A673 (cell line): ENCODE data around the gene SLC45A3. TPM values are rescaled to one million over a fixed set of nuclear protein-coding genes. Genes with fewer than 3 reads are reported as not detected.

ENCODE experiments used
- BruUV-seq: library from RNA; stranded (reverse); fragments of 400-500 nt; replicated peaks from 2 replicates; lab custom pipeline; 2021; lab: Mats Ljungman, UMichigan
- CTCF ChIA-PET: fragments of 300-600 bp; sonication (Branson Sonifier 250); formaldehyde crosslinking; loops from one replicate; lab custom pipeline; 2022; ENCODE audit warnings: antibody characterized with exemption; lab: Charles Lee
- POLR2A ChIA-PET: fragments of 300-600 bp; sonication (Branson Sonifier 250); formaldehyde crosslinking; loops from one replicate; lab custom pipeline; 2022; ENCODE audit warnings: antibody characterized with exemption; ENCODE audit not compliant: low non-redundant PET; lab: Charles Lee
- DNase-seq: peaks from one replicate; pipeline ENCODE4 v3.0.0-alpha.2; 2015; ENCODE audit warnings: low spot score
- H3K27ac ChIP-seq: fragments of 200-600 bp; sonication (generic); 2 replicates; pipeline ENCODE4 v1.5.1; 2016; ENCODE audit warnings: mixed run types, low read depth, mild to moderate bottlenecking, mixed read lengths, antibody characterized with exemption, low read length; ENCODE audit not compliant: poor library complexity, severe bottlenecking
- H3K27me3 ChIP-seq: fragments of 200-600 bp; sonication (generic); replicated peaks from 2 replicates; pipeline ENCODE4 v1.6.1; 2017; ENCODE audit warnings: mixed run types, low read depth, mild to moderate bottlenecking, mixed read lengths, antibody characterized with exemption, low read length; ENCODE audit not compliant: insufficient read depth, poor library complexity
- H3K36me3 ChIP-seq: fragments of 200-600 bp; sonication (generic); 2 replicates; pipeline ENCODE4 v1.6.1; 2016; ENCODE audit warnings: mixed run types, mild to moderate bottlenecking, mixed read lengths, antibody characterized with exemption, low read length; ENCODE audit not compliant: insufficient read depth, poor library complexity, severe bottlenecking
- H3K4me1 ChIP-seq: fragments of 200-600 bp; sonication (generic); 2 replicates; pipeline ENCODE4 v1.6.1; 2017; ENCODE audit warnings: mixed run types, mild to moderate bottlenecking, mixed read lengths, antibody characterized with exemption, low read length; ENCODE audit not compliant: insufficient read depth, poor library complexity, severe bottlenecking
- H3K4me3 ChIP-seq: fragments of 200-600 bp; sonication (generic); 2 replicates; pipeline ENCODE4 v1.5.1; 2016; ENCODE audit warnings: low read depth, mixed run types, mild to moderate bottlenecking, mixed read lengths, low read length; ENCODE audit not compliant: poor library complexity, severe bottlenecking
- H3K9me3 ChIP-seq: fragments of 200-600 bp; sonication (generic); 2 replicates; pipeline ENCODE4 v1.6.1; 2016; ENCODE audit warnings: mixed run types, low read depth, mild to moderate bottlenecking, mixed read lengths, antibody characterized with exemption, low read length; ENCODE audit not compliant: poor library complexity, severe bottlenecking
- EZH2 ChIP-seq: fragments of 200-600 bp; sonication (generic); IDR thresholded peaks from 2 replicates; pipeline ENCODE4 v1.6.1; 2017; ENCODE audit warnings: borderline replicate concordance, low read depth, mild to moderate bottlenecking, mixed read lengths, antibody characterized with exemption, low read length; ENCODE audit not compliant: poor library complexity, severe bottlenecking
- intact Hi-C: fragments of 100-400 bp; cut with micrococcal nuclease; formaldehyde crosslinking; loops from one replicate; pipeline ENCODE4 v1.10.0; 2022; ENCODE audit not compliant: unreplicated experiment
- total RNA-seq: library from RNA; stranded (reverse); gene quantifications from 2 replicates; pipeline ENCODE4 v1.2.3, GENCODE V29; 2021
- TF ChIP-seq, protein P1 (sequence below): fragments of 300-800, 200-600 bp; sonication (generic); conservative IDR thresholded peaks from 2 replicates; pipeline ENCODE4 v1.5.1; 2017; ENCODE audit warnings: low read depth, mild to moderate bottlenecking, antibody characterized with exemption, low read length, moderate library complexity, mixed read lengths

The SLC45A3 gene
- total RNA-seq, 1 experiment from 2014 or later, result 8.5 TPM

DNA sequence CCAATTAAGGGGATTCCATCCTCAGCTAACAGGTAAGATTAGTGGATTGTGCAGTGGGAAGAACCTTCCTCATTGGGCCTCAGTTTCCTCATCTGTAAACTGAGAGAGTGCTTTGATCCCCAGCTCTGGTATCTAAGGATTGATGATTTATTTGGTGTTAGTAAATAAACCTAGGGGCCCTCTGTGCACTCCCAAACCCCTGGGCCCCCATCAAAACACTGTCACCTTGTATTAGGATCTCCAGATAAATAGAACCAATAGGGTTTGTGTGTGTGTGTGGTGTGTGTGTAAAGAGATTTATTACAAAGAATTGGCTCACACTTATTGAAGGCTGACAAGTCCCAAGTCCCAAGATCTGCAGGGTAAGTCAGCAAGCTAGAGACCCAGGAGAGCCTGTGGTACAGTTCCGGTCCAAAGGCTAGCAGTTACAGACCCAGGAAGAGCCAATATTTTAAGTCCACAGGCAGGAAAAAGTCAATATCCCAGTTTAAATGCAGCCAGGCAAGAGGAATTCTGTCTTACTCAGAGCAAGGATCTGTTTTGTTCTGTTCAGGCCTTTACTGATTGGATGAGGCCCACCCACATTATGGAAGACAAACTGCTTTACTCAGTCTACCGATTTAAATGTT, 37.5 kb downstream of the SLC45A3 start:
- no peaks in the 10 kb centered on the region for H3K36me3 ChIP-seq
- no TSS peak for BruUV-seq
- H3K27ac ChIP-seq, result no peak overlapping the region
- H3K27me3 ChIP-seq, result peaks cover under 1% of the 10 kb centered on the region
- no peak for DNase-seq
- intact Hi-C loops, result no loop called here
- H3K4me3 ChIP-seq, result no peak overlapping the region
- no peaks in the 10 kb centered on the region for H3K4me1 ChIP-seq
- H3K9me3 ChIP-seq, result no peaks in the 10 kb centered on the region
- no peak for TF ChIP-seq EZH2
- TF ChIP-seq, protein P1, sequence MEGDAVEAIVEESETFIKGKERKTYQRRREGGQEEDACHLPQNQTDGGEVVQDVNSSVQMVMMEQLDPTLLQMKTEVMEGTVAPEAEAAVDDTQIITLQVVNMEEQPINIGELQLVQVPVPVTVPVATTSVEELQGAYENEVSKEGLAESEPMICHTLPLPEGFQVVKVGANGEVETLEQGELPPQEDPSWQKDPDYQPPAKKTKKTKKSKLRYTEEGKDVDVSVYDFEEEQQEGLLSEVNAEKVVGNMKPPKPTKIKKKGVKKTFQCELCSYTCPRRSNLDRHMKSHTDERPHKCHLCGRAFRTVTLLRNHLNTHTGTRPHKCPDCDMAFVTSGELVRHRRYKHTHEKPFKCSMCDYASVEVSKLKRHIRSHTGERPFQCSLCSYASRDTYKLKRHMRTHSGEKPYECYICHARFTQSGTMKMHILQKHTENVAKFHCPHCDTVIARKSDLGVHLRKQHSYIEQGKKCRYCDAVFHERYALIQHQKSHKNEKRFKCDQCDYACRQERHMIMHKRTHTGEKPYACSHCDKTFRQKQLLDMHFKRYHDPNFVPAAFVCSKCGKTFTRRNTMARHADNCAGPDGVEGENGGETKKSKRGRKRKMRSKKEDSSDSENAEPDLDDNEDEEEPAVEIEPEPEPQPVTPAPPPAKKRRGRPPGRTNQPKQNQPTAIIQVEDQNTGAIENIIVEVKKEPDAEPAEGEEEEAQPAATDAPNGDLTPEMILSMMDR, result no peak
- CTCF ChIA-PET, result no interaction called here
- POLR2A ChIA-PET, result no interaction called here

DNA sequence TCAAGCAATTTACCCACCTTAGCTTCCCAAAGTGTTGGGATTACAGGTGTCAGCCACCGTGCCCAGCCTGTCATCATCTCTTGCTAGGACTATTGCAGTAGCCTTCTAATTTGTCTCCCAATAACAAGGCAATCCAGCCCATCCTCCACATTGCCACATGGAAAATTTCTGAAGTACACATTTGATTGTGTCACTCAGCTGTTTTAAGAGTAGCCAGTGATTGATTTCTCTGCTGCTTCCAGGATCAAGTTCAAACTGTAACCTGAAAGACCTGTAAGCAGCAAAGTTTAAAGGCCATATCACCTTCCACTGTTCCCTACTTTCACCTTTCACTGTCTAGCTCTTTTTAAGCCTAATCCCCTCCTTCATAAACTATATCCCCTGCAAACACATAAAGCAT, 40.7 kb downstream of the SLC45A3 start:
- Histone ChIP-seq H3K4me3 (no peak overlapping the region), H3K36me3 (no peaks in the 10 kb centered on the region), H3K27me3 (peaks cover 13% of the 10 kb centered on the region), H3K27ac (no peak overlapping the region), H3K4me1 (no peaks in the 10 kb centered on the region), H3K9me3 (no peaks in the 10 kb centered on the region)
- TF ChIP-seq, protein P1, result no peak
- no peak for TF ChIP-seq EZH2
- intact Hi-C loops, result loop anchor here (10.0 kb wide), 1 partner anchor 245 kb away; no protein-coding TSS in a partner anchor
- no peak for DNase-seq
- ChIA-PET CTCF (no interaction called here), POLR2A (no interaction called here)
- no TSS peak for BruUV-seq

DNA sequence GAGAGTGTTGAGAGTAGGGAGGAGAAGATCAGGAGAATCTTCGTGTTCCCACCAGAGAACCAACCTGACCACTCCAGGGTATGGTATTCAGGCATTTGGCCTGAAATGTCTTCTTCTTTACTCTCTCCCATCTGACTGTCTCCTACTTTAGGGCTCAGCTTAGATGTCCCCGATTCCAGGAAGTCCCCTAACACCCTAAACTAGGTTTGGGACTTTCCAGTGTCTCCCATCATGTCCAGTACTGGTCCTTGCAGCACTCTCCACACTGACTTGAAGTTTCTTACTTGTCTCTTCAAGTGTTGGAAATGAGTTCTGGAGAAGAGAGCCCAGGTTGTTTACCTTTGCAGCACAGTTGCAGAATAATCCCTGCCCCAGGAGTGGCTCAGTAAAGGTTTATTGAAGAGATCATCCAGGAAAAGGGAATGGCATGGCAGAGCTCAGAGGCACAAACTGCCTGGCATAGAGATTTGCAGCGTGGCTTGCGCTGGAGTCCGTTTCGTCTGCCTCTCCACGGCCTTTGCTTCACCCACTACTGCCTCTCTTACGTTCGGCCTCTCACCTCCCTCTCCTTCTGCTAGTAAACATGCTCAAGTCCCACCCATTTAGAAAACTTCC, 42.3 kb downstream of the SLC45A3 start:
- Histone ChIP-seq H3K4me1 (no peaks in the 10 kb centered on the region), H3K27ac (no peak overlapping the region), H3K4me3 (no peak overlapping the region), H3K9me3 (no peaks in the 10 kb centered on the region), H3K27me3 (peaks cover 13% of the 10 kb centered on the region), H3K36me3 (no peaks in the 10 kb centered on the region)
- intact Hi-C loops, result loop anchor here (10.0 kb wide), 1 partner anchor 243 kb away; no protein-coding TSS in a partner anchor
- TF ChIP-seq, protein P1, result no peak
- no peak for TF ChIP-seq EZH2
- BruUV-seq, result no TSS peak
- no peak for DNase-seq
- POLR2A ChIA-PET, result interaction anchor here (0.6 kb wide), 1 partner anchor 16 kb away, joined by 9 read pairs; no protein-coding TSS in a partner anchor
- CTCF ChIA-PET, result interaction anchor here (0.6 kb wide), 1 partner anchor 47 kb away, joined by 3 read pairs; no protein-coding TSS in a partner anchor
